Stimulated activated CD4-positive, alpha-beta T cell treated with anti-CD3 and anti-CD28 coated beads, Interleukin-2, amount 100 ng/mL, for 24 hours (primary cell): Measurements from ENCODE around the gene SLC6A7.

ENCODE experiments used
- DNase-seq, 2 donors: peaks; one replicate each; pipeline ENCODE4 v3.0.0-alpha.2; 2020

The SLC6A7 gene

DNA sequence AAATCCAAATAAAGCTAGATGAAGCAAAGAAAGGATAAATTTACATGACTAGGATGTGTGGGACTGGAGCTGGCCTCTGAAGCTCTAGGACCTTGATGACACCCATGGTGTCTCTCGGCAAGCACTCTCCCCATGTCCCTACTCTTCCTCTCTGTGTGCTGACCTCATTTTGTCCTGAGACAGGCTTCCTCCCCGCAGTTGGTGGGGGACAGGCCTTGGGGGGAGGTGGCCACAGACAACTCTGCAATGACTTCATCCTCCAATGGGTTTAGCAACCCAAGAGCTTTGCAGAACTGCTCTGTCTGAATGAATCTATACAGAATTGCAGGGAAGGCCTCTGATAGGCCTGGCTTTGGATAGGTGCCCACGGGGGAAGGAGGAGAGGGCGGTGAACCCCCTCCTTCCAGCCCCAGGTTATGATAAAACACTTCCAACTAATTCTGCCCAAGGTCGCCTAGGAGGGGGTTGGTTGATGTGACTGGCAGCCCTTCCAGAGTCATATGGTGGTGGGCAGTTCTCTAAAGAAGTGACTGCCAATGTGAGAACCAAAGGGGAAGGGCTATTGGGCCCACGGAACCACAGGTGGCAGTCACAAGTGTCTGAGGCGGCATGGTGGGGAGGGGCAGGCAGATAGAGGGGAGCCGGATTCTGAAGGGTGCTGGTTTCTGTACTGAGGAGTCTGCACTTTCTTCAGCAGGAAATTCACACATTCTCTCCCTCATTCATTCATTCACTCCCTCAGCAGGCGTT is 6.0 kb downstream of the SLC6A7 start:
- DNase-seq = no peak

DNA sequence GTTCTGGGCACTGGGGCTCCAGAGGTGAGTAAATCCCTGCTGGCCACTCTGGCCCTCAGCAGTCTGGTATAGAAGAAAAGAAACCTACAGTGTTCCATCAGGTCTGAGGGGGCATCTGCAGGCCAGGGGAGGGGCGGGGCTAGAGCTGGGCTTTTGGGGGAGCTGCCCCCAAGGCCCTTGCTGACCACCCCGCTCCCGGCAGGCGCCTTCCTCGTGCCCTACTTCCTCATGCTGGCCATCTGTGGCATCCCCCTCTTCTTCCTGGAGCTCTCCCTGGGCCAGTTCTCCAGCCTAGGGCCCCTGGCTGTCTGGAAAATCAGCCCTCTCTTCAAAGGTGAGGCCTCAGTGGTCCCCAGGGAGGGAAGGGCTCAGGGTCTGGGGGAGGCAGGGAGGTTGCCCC is 6.7 kb downstream of the SLC6A7 start:
- no peak for DNase-seq

DNA sequence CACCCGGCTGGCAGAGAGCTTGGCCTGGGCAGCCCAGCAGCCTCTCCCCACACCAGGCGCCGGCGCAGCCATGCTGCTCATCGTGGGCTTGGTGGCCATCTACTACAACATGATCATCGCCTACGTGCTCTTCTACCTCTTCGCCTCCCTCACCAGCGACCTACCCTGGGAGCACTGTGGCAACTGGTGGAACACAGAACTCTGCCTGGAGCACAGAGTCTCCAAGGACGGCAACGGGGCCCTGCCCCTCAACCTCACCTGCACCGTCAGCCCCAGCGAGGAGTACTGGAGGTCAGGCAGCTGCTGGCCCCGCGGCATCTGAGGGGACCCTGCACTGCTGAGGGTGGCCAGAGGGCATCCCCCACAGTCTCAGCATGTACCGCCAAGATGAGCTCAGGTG is 7.1 kb downstream of the SLC6A7 start:
- no peak for DNase-seq

DNA sequence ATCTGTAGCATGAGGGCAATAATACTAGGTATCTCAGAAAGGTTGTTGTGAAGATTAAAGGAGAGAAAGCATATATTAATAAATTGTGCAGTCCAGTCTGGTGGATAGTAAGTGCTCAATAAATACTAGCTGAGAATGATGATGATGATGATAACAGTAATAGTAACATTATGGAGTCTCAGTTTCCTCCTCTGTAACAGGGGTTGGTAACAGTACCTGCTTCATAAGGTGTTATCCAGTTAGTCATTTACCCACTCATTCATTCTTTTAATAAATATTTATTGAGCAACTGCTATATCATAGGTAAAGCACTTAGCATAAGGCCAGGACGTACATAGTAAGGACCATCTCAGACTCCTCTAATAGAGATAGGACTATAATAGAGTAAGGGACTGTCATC is 7.6 kb downstream of the SLC6A7 start:
- DNase-seq = no peak

DNA sequence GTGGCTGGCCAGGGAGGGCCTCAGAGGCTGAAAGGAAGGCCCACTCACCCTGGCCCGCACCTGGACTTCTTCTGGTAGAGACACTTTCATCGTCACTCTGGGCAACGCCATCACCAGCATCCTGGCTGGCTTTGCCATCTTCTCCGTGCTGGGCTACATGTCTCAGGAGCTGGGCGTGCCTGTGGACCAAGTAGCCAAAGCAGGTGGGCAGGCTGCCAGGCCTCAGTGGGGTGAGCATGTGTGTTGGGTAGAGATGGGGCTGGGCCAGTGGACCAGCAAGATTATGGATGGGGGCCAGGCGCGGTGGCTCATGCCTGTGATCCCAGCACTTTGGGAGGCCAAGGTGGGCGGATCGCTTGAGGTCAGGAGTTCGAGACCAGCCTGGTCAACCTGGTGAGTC is 12.6 kb downstream of the SLC6A7 start:
- no peak for DNase-seq

DNA sequence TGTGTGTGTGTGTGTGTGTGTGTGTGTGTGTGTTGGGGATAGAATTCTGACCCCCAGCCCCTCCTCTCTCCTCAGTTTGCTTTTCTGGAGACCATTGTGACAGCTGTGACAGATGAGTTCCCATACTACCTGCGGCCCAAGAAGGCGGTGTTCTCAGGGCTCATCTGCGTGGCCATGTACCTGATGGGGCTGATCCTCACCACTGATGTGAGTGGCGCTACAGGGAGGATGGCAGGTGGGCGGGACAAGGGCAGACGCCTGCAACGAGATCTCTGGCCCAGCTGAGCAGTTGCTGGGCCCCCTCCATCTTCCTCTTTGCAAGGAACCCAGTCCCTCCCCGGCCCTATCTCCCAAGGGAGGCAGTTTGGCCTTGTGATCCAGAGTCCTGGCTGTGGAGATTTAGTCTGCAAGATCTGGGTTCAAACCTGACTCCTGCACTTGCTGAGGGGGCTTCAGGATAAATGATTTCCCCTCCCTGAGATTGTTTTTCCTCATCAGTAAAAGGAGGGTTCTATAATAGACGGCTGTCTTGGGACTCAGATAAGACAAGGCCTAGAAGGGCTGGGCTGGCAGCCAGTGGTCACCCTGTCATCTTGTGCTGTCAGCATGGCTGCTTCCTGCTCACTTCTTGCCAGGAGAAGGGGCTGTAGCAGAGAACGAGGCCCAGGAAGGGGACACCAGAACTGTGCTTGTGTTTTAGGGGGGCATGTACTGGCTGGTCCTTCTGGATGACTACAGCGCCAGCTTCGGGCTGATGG is 14.1 kb downstream of the SLC6A7 start:
- DNase-seq = no peak

DNA sequence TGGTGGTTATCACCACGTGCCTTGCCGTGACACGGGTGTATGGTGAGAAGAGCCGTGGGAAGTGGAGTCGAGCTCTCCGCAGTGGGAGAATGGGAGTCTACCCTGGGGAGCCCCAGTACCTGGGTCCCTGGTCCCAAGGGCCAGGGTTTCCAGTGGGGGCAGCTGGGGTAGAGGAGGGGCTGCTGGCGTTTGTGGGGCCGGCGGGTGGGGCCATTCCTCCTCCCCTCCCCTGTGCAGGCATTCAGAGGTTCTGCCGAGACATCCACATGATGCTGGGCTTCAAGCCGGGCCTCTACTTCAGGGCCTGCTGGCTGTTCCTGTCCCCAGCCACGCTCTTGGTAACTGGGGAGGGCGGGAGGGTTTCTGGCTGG is 14.7 kb downstream of the SLC6A7 start:
- no peak for DNase-seq

DNA sequence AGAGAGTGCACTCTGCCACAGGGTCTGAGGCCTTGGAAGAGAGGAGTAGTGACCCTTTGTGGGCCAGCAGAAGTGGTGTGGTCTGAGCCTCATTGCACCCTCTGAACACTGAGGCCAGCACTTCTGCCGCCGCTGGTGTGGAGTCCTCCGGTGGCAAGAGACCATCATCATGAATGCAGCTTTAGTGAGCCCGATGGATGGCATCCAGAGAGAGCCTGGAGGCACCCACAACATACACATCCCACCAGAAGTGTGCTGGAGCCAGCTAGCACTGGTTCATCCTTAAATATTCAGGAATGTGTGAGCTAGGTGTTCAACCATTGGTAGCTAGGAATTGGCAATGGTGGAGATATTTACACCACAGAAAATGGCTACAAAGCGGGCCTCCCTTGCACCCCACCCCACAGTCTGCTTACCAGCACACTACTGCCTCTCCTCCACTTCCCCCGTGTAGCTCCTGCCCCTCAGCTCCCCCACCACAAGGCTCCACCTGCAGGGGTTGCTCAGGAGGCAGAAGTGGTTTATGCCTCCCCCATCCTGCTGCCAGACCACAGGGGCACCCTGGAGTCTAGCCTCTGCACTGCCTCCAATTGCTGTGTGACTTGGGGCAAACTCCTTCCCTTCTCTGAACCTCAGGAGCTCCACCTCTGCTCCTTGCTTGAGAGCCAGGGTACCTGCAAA is 16.4 kb downstream of the SLC6A7 start:
- no peak for DNase-seq

DNA sequence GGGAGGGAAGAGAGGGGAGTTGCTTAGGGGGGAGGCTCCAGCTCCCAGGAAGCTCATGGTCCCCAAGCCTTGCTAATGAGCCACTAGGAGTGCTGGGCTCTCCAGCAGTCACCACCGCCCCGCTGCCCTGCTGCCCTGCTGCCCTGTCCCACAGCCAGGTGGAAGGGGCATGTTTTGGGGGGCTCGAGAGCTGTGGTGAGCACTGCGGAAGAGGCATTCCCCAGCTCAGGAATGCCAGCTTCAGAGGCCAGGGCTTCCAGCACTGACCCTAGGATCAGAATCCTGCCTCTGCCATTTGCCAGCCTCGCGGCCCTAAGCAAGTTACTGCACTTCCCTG is 16.9 kb downstream of the SLC6A7 start:
- DNase-seq = no peak

DNA sequence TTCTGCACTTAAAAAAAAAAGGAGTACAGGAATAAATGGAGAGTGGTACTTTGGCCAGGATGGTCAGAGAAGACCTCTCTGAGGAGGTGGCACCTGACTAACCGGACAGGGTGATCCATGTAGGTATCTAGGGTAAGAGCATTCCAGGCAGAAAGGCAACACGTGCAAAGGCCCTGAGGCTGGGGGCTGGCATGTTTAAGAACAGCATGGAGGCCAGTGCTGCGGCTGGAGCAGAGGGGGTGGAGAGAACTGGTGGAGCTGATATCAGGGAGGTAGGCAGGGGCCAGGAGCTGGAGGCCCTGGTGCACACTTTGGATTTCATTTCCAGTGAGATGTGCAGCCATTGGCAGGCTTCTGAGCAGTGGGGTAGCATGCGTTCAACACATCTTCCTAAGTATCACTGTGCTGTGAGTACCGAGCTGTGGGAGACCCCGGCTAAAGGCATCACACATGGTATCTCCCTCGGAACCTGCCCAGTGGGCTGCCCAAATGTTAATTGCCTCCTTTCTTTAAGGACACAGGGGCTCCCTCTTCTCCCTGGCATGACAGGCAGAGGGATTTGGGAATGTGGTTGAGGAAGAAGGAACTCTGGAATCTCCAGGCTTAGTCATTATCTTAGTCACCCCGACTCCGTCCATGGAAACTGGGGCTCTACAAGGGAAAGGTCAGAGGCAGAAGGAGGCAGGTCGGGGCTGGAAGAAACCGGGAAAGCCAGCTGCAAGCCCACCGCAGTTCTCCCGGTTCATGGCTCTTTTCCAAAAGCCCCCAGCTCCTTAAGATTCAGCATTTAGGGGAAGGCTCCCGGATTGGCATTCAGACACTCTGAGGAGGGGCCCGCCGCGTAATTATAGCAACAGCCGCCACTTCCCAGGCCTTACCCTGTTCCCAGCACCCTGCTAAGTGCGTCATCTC is 18.6 kb downstream of the SLC6A7 start:
- DNase-seq = no peak

DNA sequence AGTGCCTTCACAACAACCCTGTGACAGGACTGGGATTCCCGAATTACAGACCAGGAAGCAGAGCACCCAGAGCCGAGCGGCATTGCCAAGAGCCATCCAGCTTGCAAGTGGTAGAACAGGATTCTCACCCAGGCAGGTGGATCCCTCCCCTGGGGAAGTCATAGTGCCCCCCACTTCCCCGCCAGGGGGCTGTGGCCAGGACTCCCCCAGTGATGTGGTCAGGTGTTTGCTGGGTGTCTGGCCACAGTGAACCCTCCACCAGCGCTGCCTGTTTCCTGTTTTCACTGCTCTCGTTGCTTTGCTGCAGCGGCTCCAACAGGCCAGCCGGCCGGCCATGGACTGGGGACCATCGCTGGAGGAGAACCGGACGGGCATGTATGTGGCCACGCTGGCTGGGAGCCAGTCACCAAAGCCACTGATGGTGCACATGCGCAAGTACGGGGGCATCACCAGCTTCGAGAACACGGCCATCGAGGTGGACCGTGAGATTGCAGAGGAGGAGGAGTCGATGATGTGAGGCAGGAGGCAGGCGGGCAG is 19.3 kb downstream of the SLC6A7 start:
- DNase-seq = peak in 1 of 2 donors; percentile 4

DNA sequence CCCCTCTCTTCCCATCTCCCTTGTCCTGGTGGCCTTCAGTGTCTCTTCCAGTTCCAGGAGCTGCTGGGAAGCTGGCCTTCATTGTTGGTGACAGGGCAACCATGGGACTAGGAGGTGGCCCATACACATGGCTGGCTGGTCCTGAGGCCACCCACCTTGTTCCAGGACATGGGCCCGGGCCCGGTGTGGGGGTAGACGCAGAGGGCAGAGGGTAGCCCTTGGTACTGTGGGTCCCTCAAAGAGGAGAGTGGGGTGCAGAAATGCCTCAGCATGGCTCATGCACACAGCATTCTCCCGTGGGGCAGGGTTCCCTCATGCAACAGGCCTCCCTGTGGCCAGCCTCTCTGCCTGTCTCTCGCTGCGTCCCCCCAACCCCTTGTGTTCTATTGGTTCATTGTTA is 20.8 kb downstream of the SLC6A7 start:
- DNase-seq = no peak

DNA sequence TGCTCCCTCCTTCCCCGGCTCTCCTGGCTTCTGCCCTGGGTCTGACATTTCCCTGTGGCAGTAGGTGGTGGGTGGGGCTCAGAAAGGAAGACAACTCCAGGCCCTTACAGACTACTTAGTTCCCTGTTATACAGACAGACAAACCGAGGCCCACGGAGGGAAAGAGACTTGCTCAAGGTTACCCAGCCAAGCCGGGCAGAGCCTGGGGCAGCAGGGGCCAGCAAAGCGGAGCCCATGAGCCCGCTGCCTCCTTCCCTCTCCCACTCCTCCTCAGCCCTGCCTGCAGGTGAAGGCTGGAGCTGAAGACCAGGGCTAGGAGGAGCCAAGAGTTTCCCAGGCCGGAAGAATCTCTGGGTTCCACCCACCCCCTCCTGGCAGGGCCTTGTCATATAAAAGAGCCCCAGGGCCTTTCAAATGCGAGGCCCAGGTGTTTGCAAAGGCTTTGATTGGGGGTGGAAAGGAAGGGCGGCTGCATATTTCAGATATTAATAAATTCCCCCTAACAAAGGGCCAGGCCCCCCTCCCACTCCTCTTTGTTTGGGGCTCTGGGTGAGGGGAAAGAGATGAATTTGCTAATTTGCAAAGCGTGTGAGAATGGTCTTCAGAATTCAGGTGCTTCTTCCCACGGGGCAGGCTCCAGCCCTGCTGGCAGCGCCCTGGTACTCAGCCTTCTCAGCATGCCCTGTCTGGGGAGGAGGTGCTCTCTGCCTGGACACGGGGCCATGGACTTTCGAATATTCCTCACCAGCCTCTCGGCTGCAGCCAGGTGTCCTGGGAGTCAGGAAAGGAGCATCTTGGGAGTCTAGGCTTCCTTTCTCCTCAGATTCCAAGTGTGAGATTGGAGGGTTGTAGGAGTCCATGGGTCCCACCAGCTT is 21.5 kb downstream of the SLC6A7 start:
- no peak for DNase-seq

DNA sequence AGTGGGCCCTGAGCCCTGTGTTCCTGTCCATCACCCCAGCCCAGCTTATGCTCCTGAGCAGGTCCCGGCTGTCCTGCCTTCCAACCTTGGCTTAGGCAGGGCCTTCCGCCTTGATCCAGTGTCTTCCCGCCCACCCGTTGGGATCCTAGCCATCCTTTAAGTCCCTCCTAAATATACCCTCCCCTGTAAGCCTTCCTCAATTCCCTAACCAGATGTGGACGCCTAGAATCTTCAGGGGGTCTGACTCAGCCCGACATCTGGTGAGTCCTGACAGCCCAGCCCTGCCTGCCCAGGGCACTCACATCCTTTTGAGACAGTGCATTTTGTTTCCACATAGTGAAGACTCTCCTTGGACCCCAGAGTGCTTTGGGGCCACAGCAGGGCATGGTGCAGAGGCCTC is 23.7 kb downstream of the SLC6A7 start:
- DNase-seq = no peak

DNA sequence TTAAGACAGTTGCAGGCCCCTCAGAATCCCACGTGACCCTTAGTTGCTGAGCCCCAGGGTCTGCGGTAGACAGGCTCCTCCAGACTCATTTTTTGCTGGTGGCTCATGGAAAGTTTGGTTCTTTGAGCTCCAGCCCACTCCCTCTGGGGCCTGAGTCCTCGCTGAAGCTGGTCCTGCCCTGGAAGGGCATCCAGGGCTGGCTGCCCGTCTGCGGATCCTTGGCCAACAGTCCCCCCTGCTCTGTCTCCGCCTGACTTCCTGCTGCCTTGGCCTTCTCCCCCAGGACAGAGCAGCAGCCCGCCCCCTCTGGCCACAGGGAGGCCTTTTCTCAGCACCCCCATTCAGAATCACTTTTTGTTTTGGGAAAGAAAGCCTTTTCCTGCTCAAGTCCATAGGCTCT is 24.4 kb downstream of the SLC6A7 start:
- DNase-seq = no peak

DNA sequence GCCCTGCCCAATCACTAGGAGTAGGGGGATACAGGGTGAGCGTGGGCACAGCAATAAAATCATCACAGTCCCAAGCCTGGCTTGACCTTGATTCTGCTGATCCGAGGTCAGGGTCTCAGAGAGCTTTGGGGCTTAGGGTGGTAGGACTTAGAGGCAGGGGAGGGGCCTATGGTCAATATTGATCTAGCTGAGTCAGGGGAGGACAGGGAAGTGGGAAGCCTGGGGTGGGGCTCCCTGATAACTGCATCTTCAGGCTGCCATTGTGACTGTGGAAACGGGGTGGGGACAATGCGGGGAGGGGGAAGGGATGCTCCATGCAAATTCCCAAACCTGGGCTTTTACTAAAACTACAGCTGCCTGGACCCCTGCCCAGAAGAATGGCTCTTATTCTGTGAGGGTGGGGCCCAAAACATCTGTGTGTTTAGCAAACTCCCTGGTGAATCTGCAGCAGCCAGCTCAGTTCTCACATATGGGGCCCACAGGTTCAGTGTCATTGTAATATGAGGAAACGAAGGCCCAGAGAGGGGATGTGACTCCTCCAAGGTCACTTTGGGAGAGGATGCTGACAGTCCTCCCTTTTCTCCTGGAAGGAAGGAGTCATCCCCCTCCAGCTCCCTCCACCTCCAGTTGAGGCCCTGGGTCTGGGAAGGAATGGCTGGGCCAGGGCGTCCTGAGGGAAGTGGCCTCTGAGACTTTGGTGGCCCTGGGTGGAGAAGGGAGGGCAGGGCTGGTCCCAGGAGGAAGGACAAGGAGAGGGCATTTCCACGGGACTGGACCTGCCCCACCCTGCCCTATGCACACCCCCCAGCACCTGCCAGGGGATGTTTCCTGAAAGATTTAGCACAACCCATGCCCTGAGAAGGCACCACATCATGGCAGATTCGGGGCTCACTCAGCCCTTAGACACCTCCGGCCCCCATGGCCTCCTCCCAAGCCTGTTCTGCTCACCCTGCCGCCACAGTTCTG is 26.4 kb downstream of the SLC6A7 start:
- no peak for DNase-seq

DNA sequence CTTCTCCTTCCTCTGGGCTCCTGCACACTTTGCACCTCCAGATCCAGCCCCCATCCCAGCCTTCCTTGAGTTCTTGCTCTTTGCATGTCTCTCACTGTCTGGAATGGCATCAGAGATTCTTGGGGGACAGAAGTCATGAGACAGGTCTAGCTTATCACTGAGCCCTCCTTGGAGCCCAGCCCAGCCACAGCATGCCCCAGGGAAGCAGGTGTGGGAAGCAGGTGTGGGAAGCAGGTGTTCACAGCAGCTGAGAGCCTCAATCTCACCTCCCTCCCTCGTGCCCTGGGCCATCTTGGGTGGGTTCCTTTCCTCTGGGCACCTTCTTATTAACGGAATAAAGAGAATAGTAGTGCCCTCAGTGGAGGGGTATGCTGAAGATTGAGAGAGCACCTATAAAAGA is 27.2 kb downstream of the SLC6A7 start:
- no peak for DNase-seq

DNA sequence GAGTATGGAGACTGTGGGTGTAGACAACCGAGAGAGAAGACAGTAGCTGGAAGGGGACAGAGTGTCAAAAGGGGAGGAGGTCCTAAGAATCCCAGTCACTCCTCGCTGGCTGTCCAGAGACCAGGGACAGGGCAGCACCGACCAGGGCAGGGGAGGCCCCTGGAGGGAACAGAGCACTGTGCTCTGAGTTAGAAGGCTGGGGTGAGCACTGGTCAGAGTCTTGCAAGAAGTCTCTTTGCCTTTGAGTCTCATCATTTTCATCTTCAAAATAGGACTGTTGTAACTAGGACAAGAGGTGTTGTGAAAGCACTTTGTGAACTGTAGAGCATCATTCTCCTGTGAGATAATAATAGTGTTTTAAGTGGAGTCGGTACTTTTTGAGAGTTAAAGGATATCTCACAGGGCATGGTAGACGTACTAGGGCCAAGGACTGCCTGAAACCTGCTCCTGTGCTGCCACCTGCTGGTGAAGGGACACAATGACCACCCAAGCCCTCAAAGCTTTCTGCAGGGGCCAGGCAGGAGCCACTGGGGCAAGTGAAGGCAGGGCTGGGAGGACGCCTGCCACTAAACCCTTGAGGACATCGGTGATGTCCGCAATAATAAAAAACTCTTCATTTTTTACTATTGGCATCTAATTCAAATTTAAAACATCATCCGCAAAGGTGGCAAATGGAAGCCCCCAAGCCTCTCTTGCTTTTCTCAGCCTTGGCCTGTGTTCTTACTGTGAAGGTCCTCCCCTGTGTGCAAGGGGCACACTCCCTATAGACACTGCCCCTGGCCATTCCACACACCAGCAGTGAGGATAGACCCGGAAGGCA is 28.2 kb downstream of the SLC6A7 start:
- DNase-seq = peak; percentile 85

DNA sequence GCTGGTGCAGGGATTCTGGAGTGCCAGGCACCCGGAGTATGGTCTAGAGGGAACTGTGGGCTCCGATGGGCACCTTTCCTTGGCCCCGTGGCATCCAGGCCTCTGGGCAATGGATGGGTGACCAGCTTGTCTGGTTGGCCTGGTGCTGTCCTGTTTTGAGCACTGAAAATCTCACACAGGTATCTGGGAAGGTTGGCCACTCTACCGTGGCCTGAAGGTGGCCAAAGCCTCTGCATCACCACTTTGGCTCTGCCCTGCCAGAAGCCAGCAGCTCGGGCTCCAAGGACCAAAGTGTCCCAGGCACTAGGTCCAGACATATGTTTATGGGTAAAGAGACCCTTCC is 28.8 kb downstream of the SLC6A7 start:
- no peak for DNase-seq

DNA sequence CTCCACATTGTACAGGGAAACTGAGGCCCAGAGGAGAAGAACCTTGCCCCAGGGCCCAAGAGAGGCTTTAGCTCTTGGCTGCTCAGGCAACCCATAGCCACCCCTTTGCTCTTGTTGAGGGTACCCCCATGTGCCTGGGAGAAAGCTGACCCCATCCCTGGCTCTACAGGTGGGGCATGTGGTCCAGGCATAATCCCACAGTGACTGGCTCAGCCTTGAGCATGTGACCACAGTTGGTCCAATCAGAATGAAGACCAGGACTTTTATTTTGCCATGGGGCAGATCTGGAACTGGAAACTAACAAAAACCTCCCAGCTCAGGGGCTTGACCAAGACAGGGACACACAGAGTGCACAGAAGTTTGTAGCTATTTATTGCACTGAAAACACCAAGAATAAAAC is 29.3 kb downstream of the SLC6A7 start:
- no peak for DNase-seq
